Left ventricle myocardium inferior (tissue), 1 donor: ENCODE data around the gene CLEC16A. TPM values are rescaled to one million over a fixed set of nuclear protein-coding genes. Genes with fewer than 3 reads are reported as not detected.

Source experiments
- DNase-seq: peaks from one replicate; pipeline ENCODE4 v3.0.0-alpha.2; 2020
- H3K27ac ChIP-seq: fragments of 200-600 bp; replicated peaks from 2 replicates; pipeline ENCODE4 v1.8.0; 2021
- H3K27me3 ChIP-seq: fragments of 200-600 bp; 2 replicates; pipeline ENCODE4 v1.8.0; 2021; ENCODE audit warnings: low read depth
- H3K36me3 ChIP-seq: fragments of 200-600 bp; 2 replicates; pipeline ENCODE4 v1.8.0; 2021
- H3K4me1 ChIP-seq: fragments of 200-600 bp; 2 replicates; pipeline ENCODE4 v1.8.0; 2021
- H3K4me3 ChIP-seq: fragments of 200-600 bp; 2 replicates; pipeline ENCODE4 v1.8.0; 2021; ENCODE audit warnings: mild to moderate bottlenecking, moderate library complexity
- H3K9me3 ChIP-seq: fragments of 200-600 bp; replicated peaks from 2 replicates; pipeline ENCODE4 v1.8.0; 2021
- CTCF ChIP-seq: fragments of 200-600 bp; IDR thresholded peaks from 2 replicates; pipeline ENCODE4 v1.8.0; 2021; ENCODE audit warnings: antibody characterized with exemption, mild to moderate bottlenecking, borderline replicate concordance
- intact Hi-C: fragments of 100-400 bp; cut with micrococcal nuclease; formaldehyde crosslinking; loops from one replicate; pipeline ENCODE4 v1.11.0; 2022
- total RNA-seq: library from RNA; stranded (reverse); fragmentation: NEBNext Ultra II Directional; extraction: Animal tissue kit (Norgen Biotek cat#: 25700); gene quantifications from one replicate; pipeline ENCODE4 v1.2.1, GENCODE V29; 2021
- donor health status: DM: no; HTN: yes; CAD: no; lungs with severe emphysema.

The CLEC16A gene
- total RNA-seq, 1 donor from 2014 or later = 24.6 TPM

- DNase-seq = no peak
- H3K4me1 ChIP-seq = peaks cover 11% of the 10 kb centered on the region
- H3K27me3 ChIP-seq = no peaks in the 10 kb centered on the region
- no peak for TF ChIP-seq CTCF
- peaks cover 16% of the 10 kb centered on the region for H3K9me3 ChIP-seq
- H3K36me3 ChIP-seq = peaks cover 14% of the 10 kb centered on the region
- no peak overlapping the region for H3K4me3 ChIP-seq
- intact Hi-C loops = no loop called here
- no peak overlapping the region for H3K27ac ChIP-seq
Observed at GRCh38 chr16:11111856-11112634, 167.7 kb downstream of the CLEC16A start.

GRCh38 chr16:11112723-11113348 lies 168.5 kb downstream of the CLEC16A start:
- no peak overlapping the region for H3K4me3 ChIP-seq
- H3K36me3 ChIP-seq = peaks cover 14% of the 10 kb centered on the region
- intact Hi-C loops = no loop called here
- peaks cover 16% of the 10 kb centered on the region for H3K9me3 ChIP-seq
- H3K27ac ChIP-seq = no peak overlapping the region
- H3K27me3 ChIP-seq = no peaks in the 10 kb centered on the region
- H3K4me1 ChIP-seq = peaks cover 4% of the 10 kb centered on the region
- no peak for DNase-seq
- TF ChIP-seq CTCF = no peak

GRCh38 chr16:11114366-11115164 lies 170.2 kb downstream of the CLEC16A start:
- Histone ChIP-seq H3K9me3 (peaks cover 16% of the 10 kb centered on the region), H3K4me1 (peaks cover 4% of the 10 kb centered on the region), H3K36me3 (peaks cover 14% of the 10 kb centered on the region), H3K27me3 (no peaks in the 10 kb centered on the region), H3K27ac (no peak overlapping the region), H3K4me3 (no peak overlapping the region)
- intact Hi-C loops = no loop called here
- DNase-seq = no peak
- TF ChIP-seq CTCF = no peak

- no peak for TF ChIP-seq CTCF
- Histone ChIP-seq H3K4me3 (no peak overlapping the region), H3K27ac (no peak overlapping the region), H3K27me3 (no peaks in the 10 kb centered on the region), H3K4me1 (peaks cover 17% of the 10 kb centered on the region), H3K36me3 (peaks cover 9% of the 10 kb centered on the region), H3K9me3 (no peaks in the 10 kb centered on the region)
- DNase-seq = no peak
- intact Hi-C loops = no loop called here
Observed at GRCh38 chr16:11117576-11118211, 173.3 kb downstream of the CLEC16A start.

GRCh38 chr16:11118479-11118878 lies 174.1 kb downstream of the CLEC16A start:
- H3K36me3 ChIP-seq = peaks cover 11% of the 10 kb centered on the region
- no peak for TF ChIP-seq CTCF
- DNase-seq = no peak
- peaks cover 13% of the 10 kb centered on the region for H3K4me1 ChIP-seq
- intact Hi-C loops = no loop called here
- no peaks in the 10 kb centered on the region for H3K9me3 ChIP-seq
- no peak overlapping the region for H3K27ac ChIP-seq
- no peak overlapping the region for H3K4me3 ChIP-seq
- no peaks in the 10 kb centered on the region for H3K27me3 ChIP-seq
